T-helper 9 cell (primary cell): Measurements from ENCODE around the gene TRABD2A.
A peak's percentile ranks its signal among the peaks of the same experiment; 100 is the strongest.
"Not testable (repeated sequence)": the region's sequence is repeated elsewhere in the genome, so short reads cannot be mapped to it uniquely, and the experiment has no call there.

ENCODE experiments used
- DNase-seq: peaks from one replicate; pipeline ENCODE4 v3.0.0-alpha.2; 2020
- total RNA-seq, 2 donors: gene quantifications; one replicate each; lab custom pipeline; 2026; lab: John Stamatoyannopoulos, UW

Gene TRABD2A
- 61.8 to 120 reads per million in 2 donors for total RNA-seq

- DNase-seq, result peak; percentile 39
These were observed at the start of gene TRABD2A for GRCh38 chr2:84880645-84881521. TRABD2A (minus strand) TSS chr2:84881084; CDS start chr2:84881039, 45 bp downstream.

- no peak for DNase-seq
These were observed 46.4 kb upstream of the TRABD2A start for GRCh38 chr2:84927275-84927627.

GRCh38 chr2:84925724-84926376 lies 45.0 kb upstream of the TRABD2A start:
- peak; percentile 100 for DNase-seq

GRCh38 chr2:84925336-84925723 lies 44.4 kb upstream of the TRABD2A start:
- DNase-seq, result no peak

GRCh38 chr2:84924173-84925106 lies 43.6 kb upstream of the TRABD2A start:
- DNase-seq, result no peak

- no peak for DNase-seq
These were observed 42.1 kb upstream of the TRABD2A start for GRCh38 chr2:84923009-84923408.

GRCh38 chr2:84919885-84920580 lies 39.1 kb upstream of the TRABD2A start:
- no peak for DNase-seq

GRCh38 chr2:84918430-84918829 lies 37.5 kb upstream of the TRABD2A start:
- DNase-seq, result no peak

GRCh38 chr2:84917821-84918220 lies 36.9 kb upstream of the TRABD2A start:
- DNase-seq, result not testable (repeated sequence)

- not testable (repeated sequence) for DNase-seq
These were observed 34.8 kb upstream of the TRABD2A start for GRCh38 chr2:84915675-84916074.

- DNase-seq, result no peak
These were observed 33.5 kb upstream of the TRABD2A start for GRCh38 chr2:84914334-84914733.

- DNase-seq, result no peak
These were observed 32.1 kb upstream of the TRABD2A start for GRCh38 chr2:84912984-84913383.

- no peak for DNase-seq
These were observed 30.3 kb upstream of the TRABD2A start for GRCh38 chr2:84911135-84911678.

- no peak for DNase-seq
These were observed 28.2 kb upstream of the TRABD2A start for GRCh38 chr2:84908948-84909713.

GRCh38 chr2:84906900-84907714 lies 26.2 kb upstream of the TRABD2A start:
- no peak for DNase-seq

GRCh38 chr2:84906108-84906899 lies 25.4 kb upstream of the TRABD2A start:
- DNase-seq, result no peak

- DNase-seq, result peak; percentile 89
These were observed 24.6 kb upstream of the TRABD2A start, which contains the start of gene TMSB10 for GRCh38 chr2:84905181-84906107. TMSB10 (plus strand) TSS chr2:84905656.

GRCh38 chr2:84904717-84905174 lies 23.9 kb upstream of the TRABD2A start:
- no peak for DNase-seq
